ENCODE measurements around the gene GALNT14.

Gene GALNT14

DNA sequence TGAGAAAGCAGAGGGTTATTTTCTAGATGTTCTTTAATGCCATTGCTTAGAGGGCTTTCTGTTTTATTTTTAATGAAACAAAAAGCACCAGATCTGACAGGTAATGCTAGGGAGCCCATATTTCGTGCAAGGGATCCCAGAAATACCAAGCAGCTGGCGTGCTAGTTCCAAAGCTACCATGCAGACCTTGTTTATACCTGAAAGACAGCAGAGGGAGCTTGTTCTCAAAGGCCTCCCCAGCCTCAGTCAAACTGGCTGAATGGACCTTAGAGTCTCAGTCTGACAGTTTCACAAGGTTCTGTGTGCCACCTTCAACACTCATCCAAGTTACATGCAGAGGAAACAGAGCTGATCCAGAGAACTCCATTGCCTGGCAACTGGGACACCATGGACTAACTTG is 48.6 kb downstream of the GALNT14 start:
- Histone ChIP-seq H3K27me3 (ENCODE audit: insufficient read depth, low read length) (no peaks in the 10 kb centered on the region), H3K4me1 (ENCODE audit: insufficient read depth, low read length) (no peaks in the 10 kb centered on the region), H3K36me3 (ENCODE audit: insufficient read depth, low read length) (no peaks in the 10 kb centered on the region), H3K4me3 (ENCODE audit: low read length) (no peak overlapping the region), H2AFZ (ENCODE audit: low read depth, low read length) (no peak overlapping the region), H3K9me3 (ENCODE audit: low read length) (no peaks in the 10 kb centered on the region)

- Histone ChIP-seq H3K4me1 (ENCODE audit: insufficient read depth, low read length) (no peaks in the 10 kb centered on the region), H3K4me3 (ENCODE audit: low read length) (no peak overlapping the region), H3K27me3 (ENCODE audit: insufficient read depth, low read length) (no peaks in the 10 kb centered on the region), H2AFZ (ENCODE audit: low read depth, low read length) (no peak overlapping the region), H3K9me3 (ENCODE audit: low read length) (no peaks in the 10 kb centered on the region), H3K36me3 (ENCODE audit: insufficient read depth, low read length) (no peaks in the 10 kb centered on the region)
Measured at GRCh38 chr2:31088504-31089195, 49.6 kb downstream of the GALNT14 start.

DNA sequence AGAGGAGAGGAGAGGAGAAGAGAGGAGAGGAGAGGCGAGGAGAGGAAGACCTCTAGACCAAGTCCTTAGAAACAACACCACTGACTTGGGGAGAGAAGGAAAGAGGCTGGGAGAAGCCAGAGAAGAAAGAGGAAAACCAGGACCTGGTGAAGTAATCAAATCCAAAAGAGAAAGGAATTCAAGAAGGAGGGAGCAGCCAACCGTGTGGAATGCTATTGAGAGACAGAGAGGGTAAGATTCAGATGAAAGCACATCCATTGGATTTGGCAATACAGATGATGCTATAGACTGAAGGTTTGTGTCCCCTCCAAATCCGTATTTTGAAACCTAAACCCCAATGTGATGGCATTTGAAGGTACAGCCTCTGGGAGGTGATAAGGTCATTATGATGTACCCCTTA is 50.7 kb downstream of the GALNT14 start:
- H3K9me3 ChIP-seq (ENCODE audit: low read length): no peaks in the 10 kb centered on the region
- H3K4me3 ChIP-seq (ENCODE audit: low read length): no peak overlapping the region
- H3K27me3 ChIP-seq (ENCODE audit: insufficient read depth, low read length): no peaks in the 10 kb centered on the region
- no peak overlapping the region for H2AFZ ChIP-seq (ENCODE audit: low read depth, low read length)
- H3K36me3 ChIP-seq (ENCODE audit: insufficient read depth, low read length): no peaks in the 10 kb centered on the region
- H3K4me1 ChIP-seq (ENCODE audit: insufficient read depth, low read length): no peaks in the 10 kb centered on the region

DNA sequence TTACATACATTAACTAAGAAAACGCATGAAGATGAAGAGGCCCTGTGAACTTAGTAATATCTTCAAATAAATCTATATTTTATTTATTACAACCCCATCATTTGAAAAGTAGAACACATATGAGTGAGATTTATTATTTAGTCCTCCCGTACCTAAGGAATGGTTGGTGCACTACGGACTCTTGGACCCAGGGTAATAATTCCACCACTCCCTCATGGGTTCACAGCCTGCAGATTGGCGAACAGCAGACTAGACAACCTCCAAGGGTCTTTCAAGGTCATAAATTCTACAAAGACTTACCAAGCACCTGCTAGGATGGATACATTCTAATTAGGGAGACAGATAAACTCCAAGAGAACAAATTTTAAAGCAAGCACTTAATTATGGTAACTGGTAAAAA is 51.6 kb downstream of the GALNT14 start:
- H3K9me3 ChIP-seq (ENCODE audit: low read length): no peaks in the 10 kb centered on the region
- H2AFZ ChIP-seq (ENCODE audit: low read depth, low read length): no peak overlapping the region
- H3K36me3 ChIP-seq (ENCODE audit: insufficient read depth, low read length): no peaks in the 10 kb centered on the region
- H3K27me3 ChIP-seq (ENCODE audit: insufficient read depth, low read length): no peaks in the 10 kb centered on the region
- H3K4me1 ChIP-seq (ENCODE audit: insufficient read depth, low read length): no peaks in the 10 kb centered on the region
- H3K4me3 ChIP-seq (ENCODE audit: low read length): no peak overlapping the region

DNA sequence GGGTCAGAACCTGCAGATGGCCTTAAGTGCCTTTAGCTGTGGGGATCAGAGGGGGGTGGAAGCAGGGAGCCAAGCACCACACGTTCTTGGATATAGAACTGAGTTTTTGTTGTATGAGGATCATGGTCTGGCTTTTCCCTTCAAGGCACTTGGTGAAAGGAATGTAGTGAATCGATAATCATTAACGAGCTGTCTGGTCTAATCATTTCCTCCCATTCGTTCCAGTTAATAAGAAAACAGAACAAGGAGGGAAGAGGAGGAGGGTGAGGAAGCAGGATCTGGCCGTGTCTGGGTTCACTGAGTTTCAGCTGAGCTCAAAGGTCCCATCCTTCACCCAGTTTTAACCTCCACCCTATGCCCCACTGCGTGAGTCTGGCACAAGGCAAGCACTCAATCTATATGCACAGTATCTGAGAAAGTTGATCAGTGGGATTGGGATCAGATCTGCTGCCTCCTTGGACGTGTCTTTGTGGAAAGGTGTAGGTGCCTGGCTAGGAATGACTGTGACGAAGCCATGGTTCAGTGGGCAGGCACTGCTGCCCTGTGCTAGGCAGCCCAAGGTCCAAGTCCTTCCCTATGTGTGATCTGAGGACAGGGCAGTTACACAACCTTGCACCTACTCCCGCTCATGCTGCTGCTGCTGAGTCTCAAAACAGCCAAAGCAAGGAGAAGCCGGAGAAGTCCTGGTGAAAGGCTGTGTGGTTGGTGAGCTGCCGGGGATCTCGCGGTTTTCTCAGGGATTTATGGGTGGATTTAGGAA is 54.8 kb downstream of the GALNT14 start:
- Histone ChIP-seq H3K4me1 (ENCODE audit: insufficient read depth, low read length) (no peaks in the 10 kb centered on the region), H3K9me3 (ENCODE audit: low read length) (no peaks in the 10 kb centered on the region), H2AFZ (ENCODE audit: low read depth, low read length) (no peak overlapping the region), H3K4me3 (ENCODE audit: low read length) (no peak overlapping the region), H3K36me3 (ENCODE audit: insufficient read depth, low read length) (no peaks in the 10 kb centered on the region), H3K27me3 (ENCODE audit: insufficient read depth, low read length) (no peaks in the 10 kb centered on the region)

- Histone ChIP-seq H2AFZ (ENCODE audit: low read depth, low read length) (no peak overlapping the region), H3K27me3 (ENCODE audit: insufficient read depth, low read length) (no peaks in the 10 kb centered on the region), H3K4me3 (ENCODE audit: low read length) (no peak overlapping the region), H3K36me3 (ENCODE audit: insufficient read depth, low read length) (no peaks in the 10 kb centered on the region), H3K9me3 (ENCODE audit: low read length) (no peaks in the 10 kb centered on the region), H3K4me1 (ENCODE audit: insufficient read depth, low read length) (no peaks in the 10 kb centered on the region)
Measured at GRCh38 chr2:31082002-31082401, 56.2 kb downstream of the GALNT14 start.

DNA sequence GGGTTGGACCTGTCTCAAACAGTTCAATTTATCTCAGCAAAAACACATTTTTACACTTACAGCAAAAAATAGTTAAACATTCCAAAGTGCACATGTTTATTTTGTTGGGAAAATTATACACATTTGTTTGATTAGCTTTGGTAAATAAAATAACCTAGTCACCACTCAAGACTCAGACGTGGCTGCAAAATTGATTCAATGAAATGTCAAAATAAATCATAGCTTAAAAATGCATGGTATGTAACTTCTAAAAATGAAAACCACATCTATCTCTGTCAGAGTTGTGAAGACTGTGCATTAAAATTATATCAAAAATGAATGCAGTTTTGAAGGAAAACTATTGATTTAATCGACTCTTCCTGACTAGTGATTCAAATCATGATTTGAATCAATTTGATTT is 56.7 kb downstream of the GALNT14 start:
- H3K36me3 ChIP-seq (ENCODE audit: insufficient read depth, low read length): no peaks in the 10 kb centered on the region
- no peaks in the 10 kb centered on the region for H3K9me3 ChIP-seq (ENCODE audit: low read length)
- no peak overlapping the region for H3K4me3 ChIP-seq (ENCODE audit: low read length)
- H2AFZ ChIP-seq (ENCODE audit: low read depth, low read length): no peak overlapping the region
- no peaks in the 10 kb centered on the region for H3K4me1 ChIP-seq (ENCODE audit: insufficient read depth, low read length)
- no peaks in the 10 kb centered on the region for H3K27me3 ChIP-seq (ENCODE audit: insufficient read depth, low read length)

- Histone ChIP-seq H2AFZ (ENCODE audit: low read depth, low read length) (no peak overlapping the region), H3K9me3 (ENCODE audit: low read length) (no peaks in the 10 kb centered on the region), H3K27me3 (ENCODE audit: insufficient read depth, low read length) (no peaks in the 10 kb centered on the region), H3K4me1 (ENCODE audit: insufficient read depth, low read length) (no peaks in the 10 kb centered on the region), H3K4me3 (ENCODE audit: low read length) (no peak overlapping the region), H3K36me3 (ENCODE audit: insufficient read depth, low read length) (no peaks in the 10 kb centered on the region)
Measured at GRCh38 chr2:31080361-31080760, 57.9 kb downstream of the GALNT14 start.

DNA sequence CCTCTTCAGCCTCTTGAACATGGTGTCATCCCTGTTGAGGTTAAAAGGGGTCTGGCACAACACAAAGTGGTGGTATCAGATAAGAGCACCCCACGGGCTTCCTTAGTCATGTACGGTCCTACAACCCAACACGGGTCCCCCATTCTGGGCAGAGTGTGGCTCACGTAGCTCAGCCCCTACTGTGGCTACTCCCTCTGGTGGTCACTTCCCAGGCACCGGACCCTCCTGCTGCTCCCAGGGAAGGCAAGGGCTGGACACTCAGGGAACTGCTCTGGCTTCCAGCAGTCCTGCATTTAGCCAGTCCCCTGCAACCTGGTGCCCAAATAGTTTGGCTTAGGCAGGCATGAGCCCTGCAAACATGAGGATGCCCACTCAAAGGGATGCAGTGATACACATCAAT is 58.6 kb downstream of the GALNT14 start:
- Histone ChIP-seq H2AFZ (ENCODE audit: low read depth, low read length) (no peak overlapping the region), H3K9me3 (ENCODE audit: low read length) (no peaks in the 10 kb centered on the region), H3K36me3 (ENCODE audit: insufficient read depth, low read length) (no peaks in the 10 kb centered on the region), H3K27me3 (ENCODE audit: insufficient read depth, low read length) (no peaks in the 10 kb centered on the region), H3K4me1 (ENCODE audit: insufficient read depth, low read length) (no peaks in the 10 kb centered on the region), H3K4me3 (ENCODE audit: low read length) (no peak overlapping the region)

DNA sequence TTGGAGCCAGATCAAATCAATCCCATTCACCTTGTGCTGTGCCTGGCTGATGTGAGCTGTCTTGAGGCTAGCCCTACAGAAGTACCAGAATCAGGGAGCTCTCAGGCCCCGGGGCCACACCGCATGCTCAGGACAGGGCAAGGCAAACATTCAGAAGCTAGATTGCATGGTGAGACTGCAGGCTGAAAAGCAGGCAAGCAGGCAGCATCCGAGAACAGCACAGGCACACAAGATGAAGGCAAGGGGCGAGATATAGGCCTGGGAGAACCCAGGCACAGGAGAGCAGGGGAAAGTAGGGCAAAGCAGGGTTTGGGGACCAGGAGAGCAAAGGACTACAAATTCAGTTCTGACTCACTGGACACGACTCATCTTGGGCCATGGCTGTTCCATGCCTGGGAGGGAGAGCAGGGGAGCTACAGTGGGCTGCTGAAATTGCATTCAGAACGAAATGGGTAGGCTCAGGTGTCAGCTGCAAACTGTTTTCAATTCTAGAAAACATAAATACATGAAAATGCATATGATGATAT is 59.6 kb downstream of the GALNT14 start:
- no peaks in the 10 kb centered on the region for H3K4me1 ChIP-seq (ENCODE audit: insufficient read depth, low read length)
- H3K9me3 ChIP-seq (ENCODE audit: low read length): no peaks in the 10 kb centered on the region
- no peaks in the 10 kb centered on the region for H3K36me3 ChIP-seq (ENCODE audit: insufficient read depth, low read length)
- H2AFZ ChIP-seq (ENCODE audit: low read depth, low read length): no peak overlapping the region
- no peaks in the 10 kb centered on the region for H3K27me3 ChIP-seq (ENCODE audit: insufficient read depth, low read length)
- H3K4me3 ChIP-seq (ENCODE audit: low read length): no peak overlapping the region

DNA sequence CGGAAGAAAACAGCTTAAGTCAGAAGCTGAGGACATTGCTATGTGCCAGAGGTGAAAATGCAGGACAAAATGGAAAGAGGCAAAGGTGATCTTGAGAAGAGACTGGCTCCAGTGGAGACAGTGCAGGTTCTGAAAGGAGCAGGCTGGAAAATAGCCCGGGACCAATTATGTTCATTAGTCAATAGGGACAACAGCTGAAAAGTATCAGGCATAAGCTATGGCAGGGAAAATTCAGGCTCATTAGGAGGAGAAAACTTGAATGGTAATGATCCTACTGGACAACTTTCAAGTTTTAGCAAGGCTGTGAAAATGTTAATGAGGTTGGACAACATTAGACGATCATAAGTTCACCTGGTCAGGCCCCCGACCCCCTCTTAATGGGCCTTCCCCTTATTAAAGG is 60.2 kb downstream of the GALNT14 start:
- H3K36me3 ChIP-seq (ENCODE audit: insufficient read depth, low read length): no peaks in the 10 kb centered on the region

DNA sequence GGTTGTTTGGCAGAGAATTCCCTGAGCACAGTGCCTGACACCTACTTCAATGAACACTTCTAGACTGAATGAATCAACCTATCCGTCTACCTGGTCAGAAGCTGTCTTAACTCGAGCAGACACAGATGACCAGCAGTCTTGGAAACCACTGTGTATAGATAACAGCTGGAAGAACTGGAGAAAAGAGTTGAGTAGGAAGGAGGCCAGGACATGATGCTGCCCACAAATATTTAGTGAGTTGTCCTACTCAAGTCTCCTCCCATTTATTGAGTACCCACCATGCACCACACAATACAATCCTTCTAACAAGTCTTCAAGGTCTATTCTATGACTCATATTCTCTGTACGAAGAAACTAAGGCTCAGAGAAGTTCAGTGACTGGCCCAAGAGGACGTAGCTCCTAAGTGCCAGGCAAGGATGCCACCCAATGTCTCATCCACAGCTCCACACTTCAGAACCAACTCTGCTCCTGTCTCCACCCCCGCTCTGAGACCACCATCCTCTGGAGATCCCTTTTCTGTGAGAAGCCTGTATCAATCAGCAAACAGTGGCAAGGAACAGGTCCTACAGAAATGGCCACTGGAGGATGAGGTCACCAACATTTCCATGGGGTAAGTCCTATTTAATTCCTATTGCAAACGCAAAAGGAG is 62.2 kb downstream of the GALNT14 start:
- Histone ChIP-seq H3K36me3 (ENCODE audit: insufficient read depth, low read length) (no peaks in the 10 kb centered on the region), H2AFZ (ENCODE audit: low read depth, low read length) (no peak overlapping the region), H3K27me3 (ENCODE audit: insufficient read depth, low read length) (no peaks in the 10 kb centered on the region), H3K4me1 (ENCODE audit: insufficient read depth, low read length) (no peaks in the 10 kb centered on the region), H3K9me3 (ENCODE audit: low read length) (no peaks in the 10 kb centered on the region), H3K4me3 (ENCODE audit: low read length) (no peak overlapping the region)

More for the DNA sequence above, 60.2 kb downstream of the GALNT14 start:
- Histone ChIP-seq H3K4me1 (ENCODE audit: insufficient read depth, low read length) (no peaks in the 10 kb centered on the region), H3K27me3 (ENCODE audit: insufficient read depth, low read length) (no peaks in the 10 kb centered on the region), H3K9me3 (ENCODE audit: low read length) (no peaks in the 10 kb centered on the region), H3K4me3 (ENCODE audit: low read length) (no peak overlapping the region), H2AFZ (ENCODE audit: low read depth, low read length) (no peak overlapping the region)

- no peaks in the 10 kb centered on the region for H3K9me3 ChIP-seq (ENCODE audit: low read length)
- no peaks in the 10 kb centered on the region for H3K36me3 ChIP-seq (ENCODE audit: insufficient read depth, low read length)
- no peaks in the 10 kb centered on the region for H3K4me1 ChIP-seq (ENCODE audit: insufficient read depth, low read length)
- H2AFZ ChIP-seq (ENCODE audit: low read depth, low read length): no peak overlapping the region
- H3K4me3 ChIP-seq (ENCODE audit: low read length): no peak overlapping the region
- no peaks in the 10 kb centered on the region for H3K27me3 ChIP-seq (ENCODE audit: insufficient read depth, low read length)
Measured at GRCh38 chr2:31075431-31075830, 62.8 kb downstream of the GALNT14 start.
